ENCODE results near the gene C1QTNF3. TPM values are rescaled to one million over a fixed set of nuclear protein-coding genes. Genes with fewer than 3 reads are reported as not detected.
A peak's percentile ranks its signal among the peaks of the same experiment; 100 is the strongest.

The C1QTNF3 gene
- total and polyA plus RNA-seq, 2 donors (not counting 1 experiment from before 2014, with no cell fraction given), result 6.6 to 11.9 TPM

GRCh38 chr5:34042321-34042720, 692 bp downstream of the C1QTNF3 start:
- Histone ChIP-seq H3K9me3 (ENCODE audit: control extremely low read depth in 1 of 3, control insufficient read depth in 2 of 3, insufficient read depth in 1 of 3, low read length in 2 of 3) (no peaks in the 10 kb centered on the region), H2AFZ (ENCODE audit: insufficient read depth, low read depth, low read length, poor library complexity, severe bottlenecking) (no peak overlapping the region), H3K27ac (ENCODE audit: low read length in 2 of 2) (no peak overlapping the region), H3K27me3 (replicated peaks in 1 of 4; ENCODE audit: control extremely low read depth in 1 of 4, control insufficient read depth in 3 of 4, insufficient read depth in 4 of 4, low read length in 3 of 4) (no peaks in the 10 kb centered on the region), H4K20me1 (ENCODE audit: control insufficient read depth, insufficient read depth, low read length, poor library complexity, severe bottlenecking) (no peaks in the 10 kb centered on the region), H3K79me2 (ENCODE audit: control insufficient read depth, insufficient read depth, low read length) (no peaks in the 10 kb centered on the region), H3K4me1 (ENCODE audit: control insufficient read depth in 2 of 2, insufficient read depth in 2 of 2, low read length in 2 of 2) (peaks cover 12 to 14% of the 10 kb centered on the region in 2 donors), H3K36me3 (replicated peaks in 1 of 2; ENCODE audit: control extremely low read depth in 1 of 2, control insufficient read depth in 1 of 2, extremely low read depth in 1 of 2, insufficient read depth in 2 of 2, low read length in 1 of 2) (no peaks in the 10 kb centered on the region), H3K4me3 (ENCODE audit: control extremely low read depth in 1 of 5, extremely low read depth in 1 of 5, insufficient read depth in 1 of 5, low read depth in 2 of 5, low read length in 4 of 5) (no peak overlapping the region), H3K4me2 (replicated peaks; ENCODE audit: low read depth, low read length, poor library complexity, severe bottlenecking) (peak overlapping the region; percentile 29), H3K9ac (ENCODE audit: low read length) (no peak overlapping the region)
- peaks cover 18% of the 10 kb centered on the region for H3K4me1 Mint-ChIP-seq
- ChIA-PET POLR2A (no interaction called here), CTCF (no interaction called here)
- 47% methylated on average over 6 of the region's 7 CpGs for WGBS (ENCODE audit: insufficient coverage)
- H3K4me3 Mint-ChIP-seq, result no peak overlapping the region
- no peaks in the 10 kb centered on the region for H3K27me3 Mint-ChIP-seq
- ATAC-seq (ENCODE audit: low read depth), result no peak
- intact Hi-C loops (cut with micrococcal nuclease), result no loop called here
- no peak overlapping the region for H3K27ac Mint-ChIP-seq
- TF ChIP-seq CTCF (IDR thresholded peaks at IDR 0.05) (no peak), EZH2 (IDR thresholded peaks at IDR 0.05; ENCODE audit: borderline replicate concordance, insufficient read depth, low read depth, low read length, poor library complexity, severe bottlenecking) (no peak)
- H3K9me3 Mint-ChIP-seq (ENCODE audit: insufficient read depth), result no peaks in the 10 kb centered on the region
- DNase-seq, result no peak

- intact Hi-C loops (cut with micrococcal nuclease), result no loop called here
- H3K4me3 ChIP-seq (ENCODE audit: control extremely low read depth in 1 of 5, extremely low read depth in 1 of 5, insufficient read depth in 1 of 5, low read depth in 2 of 5, low read length in 4 of 5), result no peak overlapping the region
- H4K20me1 ChIP-seq (ENCODE audit: control insufficient read depth, insufficient read depth, low read length, poor library complexity, severe bottlenecking), result no peaks in the 10 kb centered on the region
- no peak overlapping the region for H3K4me3 Mint-ChIP-seq
- H3K36me3 ChIP-seq (replicated peaks in 1 of 2; ENCODE audit: control extremely low read depth in 1 of 2, control insufficient read depth in 1 of 2, extremely low read depth in 1 of 2, insufficient read depth in 2 of 2, low read length in 1 of 2), result no peaks in the 10 kb centered on the region
- H3K27me3 Mint-ChIP-seq, result no peaks in the 10 kb centered on the region
- H3K27me3 ChIP-seq (replicated peaks in 1 of 4; ENCODE audit: control extremely low read depth in 1 of 4, control insufficient read depth in 3 of 4, insufficient read depth in 4 of 4, low read length in 3 of 4), result no peaks in the 10 kb centered on the region
- H3K79me2 ChIP-seq (ENCODE audit: control insufficient read depth, insufficient read depth, low read length), result no peaks in the 10 kb centered on the region
- H3K27ac ChIP-seq (ENCODE audit: low read length in 2 of 2), result no peak overlapping the region
- no CpG with 5 or more reads among the region's 1 CpG for WGBS (ENCODE audit: insufficient coverage)
- no peak for DNase-seq
- TF ChIP-seq CTCF (IDR thresholded peaks at IDR 0.05), result no peak
- H3K9ac ChIP-seq (ENCODE audit: low read length), result no peak overlapping the region
- peaks cover 12 to 14% of the 10 kb centered on the region in 2 donors for H3K4me1 ChIP-seq (ENCODE audit: control insufficient read depth in 2 of 2, insufficient read depth in 2 of 2, low read length in 2 of 2)
- ChIA-PET CTCF (no interaction called here), POLR2A (no interaction called here)
- no peak overlapping the region for H2AFZ ChIP-seq (ENCODE audit: insufficient read depth, low read depth, low read length, poor library complexity, severe bottlenecking)
- no peak overlapping the region for H3K4me2 ChIP-seq (replicated peaks; ENCODE audit: low read depth, low read length, poor library complexity, severe bottlenecking)
- no peak for ATAC-seq (ENCODE audit: low read depth)
- H3K4me1 Mint-ChIP-seq, result peaks cover 18% of the 10 kb centered on the region
- no peaks in the 10 kb centered on the region for H3K9me3 Mint-ChIP-seq (ENCODE audit: insufficient read depth)
- H3K27ac Mint-ChIP-seq, result no peak overlapping the region
- no peaks in the 10 kb centered on the region for H3K9me3 ChIP-seq (ENCODE audit: control extremely low read depth in 1 of 3, control insufficient read depth in 2 of 3, insufficient read depth in 1 of 3, low read length in 2 of 3)
These were observed 1.6 kb downstream of the C1QTNF3 start for GRCh38 chr5:34041247-34041972.
